Activated CD4-positive, CD25-positive, alpha-beta regulatory T cell treated with anti-CD3 and anti-CD28 coated beads, Interleukin-2, amount 50 U/mL, for 16 hours (primary cell): ENCODE data around the gene NRG3.
"Not testable (repeated sequence)": the region's sequence is repeated elsewhere in the genome, so short reads cannot be mapped to it uniquely, and the experiment has no call there.

ENCODE experiments used
- DNase-seq: peaks from one replicate; pipeline ENCODE4 v3.0.0-alpha.2; 2020; ENCODE audit warnings: low read depth, low spot score

NRG3 gene

DNA sequence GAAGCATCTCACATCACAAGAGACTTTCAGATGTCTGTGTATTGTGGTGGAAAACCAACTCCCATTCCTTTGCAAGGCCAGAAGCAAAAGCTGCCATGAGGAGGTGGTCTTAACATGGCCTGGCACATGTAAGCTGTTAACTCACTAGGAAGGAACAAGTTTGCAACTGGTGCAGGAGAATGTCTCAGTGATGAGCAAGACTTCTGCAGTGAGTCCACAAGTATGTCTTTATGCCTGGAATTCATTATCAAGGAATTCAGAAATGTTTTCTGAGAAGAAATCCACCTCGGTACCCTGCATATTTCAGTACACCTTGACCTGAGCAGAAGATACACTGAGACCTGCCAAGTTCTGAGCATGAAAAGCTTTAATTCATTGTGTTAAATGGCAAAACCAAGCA is 1033.1 kb downstream of the NRG3 start:
- DNase-seq, result no peak

DNA sequence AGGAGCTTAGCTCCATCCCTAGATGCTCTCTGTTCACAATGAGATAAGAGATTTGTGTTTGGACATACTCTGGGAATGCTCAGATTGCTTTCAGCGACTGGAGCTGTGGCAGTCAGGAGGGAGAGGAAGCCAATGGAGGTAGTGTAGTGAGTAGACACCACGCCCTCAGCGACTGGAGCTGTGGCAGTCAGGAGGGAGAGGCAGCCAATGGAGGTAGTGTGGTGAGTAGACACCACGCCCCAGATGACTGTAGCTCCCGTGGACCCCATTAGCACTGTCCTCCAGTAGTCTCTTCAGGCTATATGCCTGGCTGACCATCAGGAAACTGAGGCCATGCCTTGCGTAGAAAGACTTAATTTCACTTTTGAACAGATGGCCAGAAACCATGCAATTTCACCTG is 1033.8 kb downstream of the NRG3 start:
- no peak for DNase-seq

DNA sequence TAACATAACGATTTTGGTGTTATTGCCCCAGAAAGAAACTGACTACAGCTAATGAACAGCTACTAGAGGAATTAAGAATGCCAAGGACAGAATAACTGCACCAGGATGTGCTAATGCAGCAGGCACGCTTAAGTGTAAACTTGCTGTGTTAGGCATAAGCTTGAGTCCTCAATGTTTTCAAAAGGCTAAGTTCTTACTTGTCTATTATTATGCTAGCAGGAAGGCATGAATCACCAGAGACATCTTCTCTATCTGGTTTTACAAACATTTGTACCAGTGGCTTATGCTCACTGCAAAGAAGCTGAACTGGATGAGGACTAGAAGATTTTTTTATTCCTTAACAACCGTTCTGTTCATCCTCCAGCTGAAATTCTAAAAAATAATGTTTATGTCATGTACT is 1035.3 kb downstream of the NRG3 start:
- DNase-seq, result no peak

DNA sequence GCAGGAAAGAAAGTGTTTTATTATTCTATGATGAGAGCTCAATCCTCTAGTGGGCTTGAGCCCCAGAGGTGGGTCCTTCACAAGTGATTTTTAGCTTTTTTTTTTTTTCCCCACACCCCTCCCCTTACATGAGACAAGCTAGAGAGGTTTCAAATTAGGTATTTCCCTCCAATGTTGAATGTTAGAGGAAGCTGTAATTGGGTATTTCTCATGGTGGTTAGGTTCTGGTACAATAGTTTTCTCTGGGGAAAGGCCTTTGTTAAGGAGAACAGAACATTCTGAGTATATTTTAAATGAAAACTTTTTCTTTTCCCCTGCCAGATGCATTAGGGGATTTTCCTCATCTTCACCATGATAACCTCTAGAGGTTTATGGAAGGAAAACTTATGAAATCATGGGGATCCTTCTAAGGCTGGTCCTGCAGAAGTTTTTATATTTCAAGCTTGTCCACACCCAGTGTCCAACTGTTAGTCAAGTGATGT is 1039.7 kb downstream of the NRG3 start:
- no peak for DNase-seq

DNA sequence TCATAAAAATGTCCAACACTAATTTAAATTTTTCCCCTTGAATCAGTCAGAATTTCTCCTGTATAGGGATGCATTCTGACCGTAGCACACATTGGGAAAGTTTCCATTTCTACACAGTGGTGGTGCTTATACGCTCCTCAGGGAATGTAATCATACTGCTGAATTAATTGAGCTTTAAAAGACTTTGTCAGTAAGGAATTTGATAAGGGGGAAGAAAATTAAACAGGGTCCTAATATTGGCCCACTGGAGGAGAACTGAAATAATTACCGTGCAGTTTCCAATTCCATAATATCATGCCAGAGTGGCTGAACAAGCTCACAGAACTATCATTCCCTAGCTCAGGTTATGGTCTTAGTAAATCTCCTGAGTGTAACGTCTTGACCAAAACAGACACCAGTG is 1041.9 kb downstream of the NRG3 start:
- DNase-seq, result no peak

DNA sequence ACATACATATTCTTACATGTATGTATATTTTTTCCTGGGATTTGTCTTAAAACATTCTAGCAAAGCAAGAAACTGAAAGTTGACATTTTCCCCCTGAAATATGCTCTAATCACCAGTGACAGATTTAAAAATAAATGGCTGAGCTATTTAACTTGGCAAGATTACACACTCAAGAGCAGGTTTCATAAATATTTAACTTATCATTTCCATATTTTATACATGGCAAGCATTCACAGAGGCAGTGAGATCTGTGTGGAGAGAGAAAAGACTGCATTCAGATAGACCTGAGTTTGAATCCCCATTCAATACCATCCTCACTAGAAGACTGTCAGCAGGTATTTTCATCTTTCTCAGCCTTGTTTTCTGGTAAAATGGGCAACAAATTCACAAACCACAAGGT is 1043.0 kb downstream of the NRG3 start:
- DNase-seq, result no peak

DNA sequence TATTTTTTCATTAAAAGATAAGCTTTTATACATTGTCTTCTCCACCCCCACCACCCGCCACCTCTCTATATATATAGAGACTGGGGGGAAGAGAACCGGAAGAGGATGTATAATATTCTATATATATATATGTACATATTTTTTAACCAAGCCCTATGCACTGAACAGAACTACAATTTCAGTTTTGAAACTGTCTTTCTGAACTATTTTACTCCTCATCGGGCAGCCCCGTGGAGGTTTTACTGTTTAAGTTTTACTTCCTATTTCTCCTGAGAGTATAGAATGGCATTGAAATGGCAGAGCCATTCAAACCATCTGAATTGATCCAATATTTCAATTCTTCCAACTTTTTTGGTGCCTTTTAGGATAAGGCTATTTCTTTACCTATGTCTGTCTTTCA is 1047.1 kb downstream of the NRG3 start:
- no peak for DNase-seq

DNA sequence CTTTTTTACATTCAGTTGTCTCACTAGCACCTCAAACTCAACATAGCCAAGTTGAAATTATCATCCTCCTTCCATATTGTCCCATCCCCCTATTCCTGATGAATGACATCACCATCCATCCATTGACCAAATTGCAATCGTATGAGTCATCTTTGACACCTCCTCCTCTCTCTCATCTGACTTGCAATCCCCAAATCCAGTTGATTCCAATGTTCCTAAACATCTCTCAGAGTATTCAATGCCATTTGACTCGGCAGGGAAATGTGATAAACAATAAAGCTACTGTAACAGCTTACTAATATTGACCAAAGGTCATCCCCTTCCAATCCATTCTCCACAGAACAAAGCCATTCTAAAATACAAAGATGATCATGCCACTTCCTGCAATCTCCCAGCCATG is 1047.8 kb downstream of the NRG3 start:
- no peak for DNase-seq

DNA sequence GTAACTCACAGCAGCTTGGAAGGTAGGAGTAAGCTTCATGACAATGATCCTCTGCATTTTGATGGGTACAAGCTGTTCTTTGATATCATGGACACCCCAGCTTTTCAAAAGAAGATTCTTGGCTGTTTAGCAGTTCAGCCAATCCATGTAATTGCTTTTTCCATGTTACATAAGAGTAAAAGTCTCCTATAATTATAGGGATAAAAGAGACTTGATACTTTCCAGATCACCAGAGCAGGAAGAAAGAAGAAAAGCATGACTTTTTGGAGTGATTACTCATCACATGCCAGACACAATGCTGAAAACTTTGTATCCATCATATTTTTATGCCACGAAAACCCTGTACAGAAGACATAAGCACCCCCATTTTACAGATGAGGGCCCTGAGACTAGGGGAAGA is 1049.7 kb downstream of the NRG3 start:
- DNase-seq, result no peak

DNA sequence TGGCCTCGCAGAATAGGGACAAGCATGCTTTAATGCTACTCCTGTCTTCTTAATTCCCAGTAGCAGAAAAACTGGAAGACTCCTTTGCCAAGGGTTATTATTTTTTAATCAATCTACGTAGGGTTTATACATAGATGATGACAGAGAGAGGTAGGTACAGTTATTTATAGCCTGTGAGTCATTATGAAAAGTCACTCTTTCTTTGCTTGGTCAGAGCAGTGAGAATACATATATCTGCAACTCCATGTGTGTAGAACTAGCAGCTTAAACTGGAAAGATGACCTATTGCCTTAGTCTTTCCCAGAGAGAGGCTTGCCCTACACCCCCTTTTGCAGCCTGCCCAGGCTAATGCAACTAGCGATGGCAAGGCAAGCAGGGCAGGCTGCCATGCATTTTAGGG is 1050.6 kb downstream of the NRG3 start:
- DNase-seq, result no peak

DNA sequence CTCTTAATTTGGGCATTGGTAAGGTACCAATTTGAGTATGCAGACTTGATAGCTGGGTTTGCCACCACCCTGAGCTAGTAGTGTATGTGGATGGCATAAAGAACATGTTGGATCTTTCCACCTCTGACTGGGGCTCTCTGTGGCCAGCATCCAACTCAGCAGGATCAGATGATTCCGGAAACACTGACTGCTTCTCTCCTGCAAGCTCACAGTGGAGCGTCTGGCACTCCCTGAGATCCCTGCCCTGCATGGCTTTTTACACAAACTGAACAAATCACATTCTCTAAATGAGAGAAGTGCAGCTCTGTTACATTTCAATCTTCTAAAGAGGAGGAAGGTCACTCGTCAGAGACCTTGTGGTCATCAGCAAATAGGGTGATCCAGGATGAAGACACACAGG is 1057.5 kb downstream of the NRG3 start:
- DNase-seq, result no peak

DNA sequence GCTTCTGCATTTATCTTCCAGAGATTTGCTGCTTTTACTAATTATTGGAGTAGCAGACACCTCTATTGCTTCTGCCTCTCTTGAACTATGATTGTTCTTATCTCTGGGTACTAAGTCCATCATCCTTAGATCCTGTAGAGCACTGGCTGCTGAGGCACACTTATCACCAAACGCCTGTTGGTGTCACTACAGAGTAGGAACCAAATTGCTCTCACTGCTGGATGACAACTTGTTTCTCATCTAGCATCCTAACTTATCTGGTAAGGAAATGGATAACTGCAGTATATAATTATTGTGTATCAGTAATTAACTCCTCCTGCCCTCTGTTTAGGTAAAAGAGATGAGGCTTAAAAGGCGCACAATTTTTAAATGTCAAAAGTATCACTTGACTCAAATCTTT is 1059.4 kb downstream of the NRG3 start:
- no peak for DNase-seq

DNA sequence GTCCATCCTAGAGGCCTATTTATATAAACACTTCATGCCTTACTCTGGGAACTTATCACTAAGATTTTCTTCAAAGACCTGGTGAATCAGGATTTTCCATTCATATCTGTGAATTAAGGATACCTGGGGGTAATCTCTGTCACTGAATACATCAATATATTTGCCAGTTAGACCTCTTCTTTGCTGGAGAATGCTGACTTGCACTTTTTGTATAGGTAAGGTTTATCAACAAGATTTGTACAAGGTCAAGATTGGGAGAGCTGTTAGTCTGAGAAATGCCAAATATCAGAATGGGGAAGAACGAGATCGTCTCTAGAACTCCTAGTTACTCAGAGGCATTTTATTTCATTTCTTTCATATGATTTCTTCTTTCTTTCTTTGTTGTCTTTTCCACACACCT is 1060.0 kb downstream of the NRG3 start:
- no peak for DNase-seq

DNA sequence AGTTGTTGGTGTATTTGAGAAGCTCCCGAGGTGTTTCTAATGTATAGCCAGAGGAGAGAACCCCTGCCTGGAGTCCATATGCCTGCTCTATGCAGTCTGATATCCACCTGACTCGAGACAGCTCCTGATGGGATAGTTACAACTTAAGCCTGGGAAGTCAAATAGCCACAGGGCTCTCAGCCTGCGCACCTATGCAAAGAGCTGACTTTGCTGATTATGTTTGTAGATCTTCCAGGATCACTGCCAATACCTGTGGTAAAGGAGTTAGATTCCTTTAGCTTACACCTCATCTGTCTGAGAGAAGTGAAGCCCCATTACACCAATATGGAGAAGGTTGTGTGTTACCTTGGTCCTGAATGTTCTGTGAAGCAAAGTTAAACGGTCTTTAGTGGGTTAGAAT is 1063.3 kb downstream of the NRG3 start:
- no peak for DNase-seq

DNA sequence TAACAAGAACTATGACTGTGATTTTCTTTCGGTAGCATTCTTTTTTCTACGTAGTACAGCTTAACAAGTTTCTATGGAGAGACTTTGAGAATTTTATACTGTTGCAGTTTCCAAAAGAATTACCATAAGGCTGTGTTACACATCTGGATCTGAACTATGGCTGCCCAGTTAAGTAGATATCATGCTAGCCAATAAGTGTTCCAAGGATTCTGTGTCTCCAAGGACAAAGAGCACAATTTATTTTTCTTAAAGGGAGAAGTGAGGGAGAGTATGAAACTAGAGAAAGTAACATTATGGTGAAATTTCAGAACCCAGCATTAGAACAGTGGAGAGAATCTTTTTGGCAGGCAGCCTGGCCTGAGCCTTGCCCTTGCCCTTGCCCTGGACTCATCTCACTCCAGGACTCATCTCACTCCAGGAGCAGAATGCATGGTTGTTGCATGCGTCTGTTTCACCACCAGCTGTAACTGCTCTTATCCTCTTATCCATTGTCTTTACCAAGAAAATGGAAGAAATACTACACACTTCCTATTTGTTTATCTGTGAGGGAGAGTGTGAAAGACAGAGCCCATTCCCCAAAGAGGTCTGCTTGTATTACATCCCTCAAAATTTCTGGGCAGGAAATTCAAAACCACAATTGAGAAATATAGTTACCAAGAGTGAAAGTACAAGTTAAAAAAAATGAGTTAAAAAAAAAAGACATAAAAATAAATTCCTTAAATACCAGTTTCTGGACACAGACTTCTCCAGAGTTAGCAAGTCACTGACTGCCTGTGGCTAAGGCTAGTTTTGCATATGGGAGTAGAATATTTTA is 1067.5 kb downstream of the NRG3 start:
- DNase-seq, result no peak

DNA sequence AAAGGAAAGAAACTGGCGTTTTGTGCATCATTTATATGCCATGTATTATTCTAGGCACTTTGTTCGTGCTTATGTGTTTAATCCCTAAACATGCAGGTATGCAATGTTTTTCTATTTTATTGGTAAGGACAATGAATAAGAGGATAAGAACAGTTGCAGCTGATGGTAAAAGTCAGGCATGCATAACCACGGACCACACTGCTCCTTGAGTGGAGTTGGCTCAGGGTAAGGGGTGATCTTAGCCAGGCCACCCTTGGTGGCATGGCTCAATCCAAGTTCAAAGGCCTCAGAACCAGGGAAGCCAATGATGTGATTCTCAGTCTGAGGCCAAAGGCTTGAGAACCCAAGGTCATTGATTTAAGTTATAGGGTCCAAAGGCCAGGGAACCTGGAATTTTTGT is 1068.1 kb downstream of the NRG3 start:
- no peak for DNase-seq

DNA sequence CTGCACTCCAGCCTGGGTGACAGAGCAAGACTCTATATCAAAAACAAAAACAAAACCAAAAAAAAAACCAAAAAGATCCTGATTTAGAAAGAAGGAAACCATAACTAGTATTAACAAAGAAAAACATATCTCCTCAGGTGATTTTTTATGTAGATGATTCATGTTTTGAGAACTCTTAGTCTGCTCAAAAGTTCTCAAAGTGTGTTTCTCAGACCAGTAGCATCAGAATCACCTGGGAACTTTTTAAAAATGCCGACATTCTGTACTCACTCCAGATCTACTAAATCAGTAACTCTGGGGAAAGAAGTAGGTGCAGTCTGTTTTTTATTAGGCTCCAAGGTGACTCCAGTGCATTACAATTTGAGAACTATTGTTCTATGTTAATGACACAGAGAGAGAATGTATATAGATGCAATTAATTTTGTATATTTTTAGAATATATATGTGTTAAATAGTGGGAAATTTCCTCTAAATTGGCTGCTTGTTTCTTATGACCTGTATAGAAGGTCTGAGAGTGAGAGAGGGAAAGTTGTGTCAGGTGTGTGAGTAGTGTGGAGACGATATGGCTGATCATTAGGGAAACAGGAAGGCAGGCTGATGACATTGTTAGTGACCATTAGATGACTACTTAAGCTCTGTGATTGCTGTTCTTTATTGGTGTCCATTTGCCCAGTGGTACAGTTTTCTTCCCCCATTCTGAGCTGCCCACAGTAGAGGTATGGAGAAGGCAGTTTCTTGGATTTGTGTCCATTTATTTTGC is 1075.0 kb downstream of the NRG3 start:
- DNase-seq, result no peak

DNA sequence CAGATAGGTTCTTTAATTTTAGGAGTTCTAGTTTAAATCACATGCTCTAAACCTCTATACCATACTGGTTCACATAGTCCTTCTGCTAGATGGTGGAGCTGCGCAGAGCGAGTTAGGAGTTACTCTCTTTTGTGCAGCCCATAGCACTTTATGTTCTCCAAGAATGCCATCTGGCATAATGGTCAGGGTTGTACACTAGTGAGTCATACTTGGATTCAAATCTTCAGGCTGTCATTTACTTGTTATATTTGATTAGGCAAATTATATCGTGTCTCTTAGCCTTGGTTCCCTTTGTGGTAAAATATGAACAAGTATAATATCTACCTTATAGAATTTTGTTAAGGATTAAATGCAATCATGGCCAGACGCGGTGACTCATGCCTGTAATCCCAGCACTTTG is 1078.3 kb downstream of the NRG3 start:
- no peak for DNase-seq

DNA sequence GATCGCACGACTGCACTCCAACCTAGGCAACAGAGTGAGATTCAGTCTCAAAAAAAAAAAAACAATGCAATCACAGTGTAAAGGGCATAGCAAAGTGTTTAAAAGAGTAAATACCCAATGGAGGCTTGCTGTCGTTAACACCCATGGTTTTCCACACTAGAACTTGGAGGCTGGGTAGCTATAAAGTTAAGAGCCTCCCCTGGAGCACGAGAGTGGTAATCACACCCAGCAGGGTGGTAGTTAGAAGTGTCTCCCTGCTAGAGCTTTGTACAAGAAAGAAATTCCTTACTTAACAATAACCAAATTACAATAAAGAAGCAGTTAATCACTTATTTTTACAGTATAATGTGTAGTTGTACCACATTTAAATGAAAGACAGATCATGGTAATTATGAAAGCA is 1078.9 kb downstream of the NRG3 start:
- DNase-seq, result no peak

DNA sequence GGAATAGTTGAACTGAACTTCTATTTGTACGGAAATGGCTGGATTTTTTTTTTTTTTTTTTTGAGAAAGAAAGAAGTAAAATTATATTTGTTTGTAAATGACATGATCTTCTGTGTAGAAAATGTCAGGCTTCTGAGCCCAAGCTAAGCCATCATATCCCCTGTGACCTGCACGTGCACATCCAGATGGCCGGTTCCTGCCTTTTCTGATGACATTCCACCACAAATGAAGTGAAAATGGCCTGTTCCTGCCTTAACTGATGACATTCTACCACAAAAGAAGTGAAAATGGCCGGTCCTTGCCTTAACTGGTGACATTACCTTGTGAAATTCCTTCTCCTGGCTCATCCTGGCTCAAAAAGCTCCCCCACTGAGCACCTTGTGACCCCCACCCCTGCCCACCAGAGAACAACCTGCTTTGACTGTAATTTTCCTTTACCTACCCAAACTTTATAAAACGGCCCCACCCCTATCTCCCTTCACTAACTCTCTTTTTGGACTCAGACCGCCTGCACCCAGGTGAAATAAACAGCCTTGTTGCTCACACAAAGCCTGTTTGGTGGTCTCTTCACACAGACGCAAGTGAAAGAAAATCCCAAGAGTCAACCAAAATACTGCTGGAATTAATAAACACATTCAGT is 1085.5 kb downstream of the NRG3 start:
- not testable (repeated sequence) for DNase-seq

DNA sequence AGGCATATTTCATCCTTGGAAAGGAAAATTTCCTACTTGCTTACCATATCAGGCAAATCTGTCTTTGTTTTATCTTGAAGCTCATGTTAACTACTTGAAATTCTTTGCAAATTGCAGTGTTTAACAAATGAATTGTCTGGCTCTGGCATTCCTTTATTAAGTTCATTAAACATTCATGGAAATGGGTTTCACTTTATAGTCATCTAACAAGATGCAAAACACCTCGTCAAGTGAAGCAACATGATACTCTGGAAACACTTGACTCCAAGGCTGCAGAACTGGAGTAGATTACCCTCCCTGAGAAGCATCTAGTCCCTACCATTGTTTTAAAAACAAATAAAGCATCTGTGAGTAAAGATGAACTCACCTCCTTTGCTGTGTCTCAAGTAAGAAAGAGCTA is 1086.9 kb downstream of the NRG3 start:
- no peak for DNase-seq

DNA sequence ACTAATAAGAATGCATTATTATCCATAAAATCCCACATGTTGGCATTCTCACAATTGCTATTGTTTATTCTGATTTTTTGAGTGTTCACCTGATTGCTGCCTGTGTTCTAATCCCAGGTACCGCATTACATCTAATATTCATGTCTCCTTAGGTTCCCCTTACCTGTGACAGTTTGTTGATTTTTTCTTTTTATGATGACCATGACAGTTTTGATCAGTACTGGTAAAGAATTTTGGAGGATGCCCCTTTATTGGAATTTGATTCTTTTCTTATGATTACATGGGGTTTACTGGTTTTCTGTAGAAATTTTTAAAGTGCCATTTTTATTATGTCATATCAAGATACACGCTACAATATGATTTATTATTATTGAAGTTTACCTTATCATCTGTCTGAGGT is 1091.1 kb downstream of the NRG3 start:
- no peak for DNase-seq

DNA sequence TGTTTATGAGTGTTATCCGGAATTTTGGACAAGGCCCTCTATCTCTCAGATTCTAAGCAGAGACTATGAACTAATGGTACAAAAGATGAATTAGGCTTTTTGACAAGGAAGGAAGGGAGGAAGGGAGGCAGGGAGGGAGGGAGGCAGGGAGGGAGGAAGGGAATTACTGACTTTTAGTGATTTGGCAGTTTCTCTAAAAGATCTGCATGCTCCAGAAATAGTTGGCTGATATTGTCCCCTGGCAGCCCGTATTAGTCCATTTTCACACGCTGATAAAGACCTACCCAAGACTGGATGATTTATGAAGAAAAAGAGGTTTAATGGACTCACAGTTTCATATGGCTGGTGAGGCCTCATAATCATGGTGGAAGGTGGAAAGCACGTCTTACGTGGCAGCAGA is 1093.5 kb downstream of the NRG3 start:
- DNase-seq, result no peak
